GM20431 (cell line): ENCODE results near the gene TNRC18.

Experiments used
- in situ Hi-C: fragments of 300-500 bp; cut with MseI, MboI; formaldehyde crosslinking; loops from one replicate; pipeline ENCODE4 v1.15.0; 2020; ENCODE audit warnings: low sequenced_read_pairs; ENCODE audit not compliant: unreplicated experiment

TNRC18 gene

DNA sequence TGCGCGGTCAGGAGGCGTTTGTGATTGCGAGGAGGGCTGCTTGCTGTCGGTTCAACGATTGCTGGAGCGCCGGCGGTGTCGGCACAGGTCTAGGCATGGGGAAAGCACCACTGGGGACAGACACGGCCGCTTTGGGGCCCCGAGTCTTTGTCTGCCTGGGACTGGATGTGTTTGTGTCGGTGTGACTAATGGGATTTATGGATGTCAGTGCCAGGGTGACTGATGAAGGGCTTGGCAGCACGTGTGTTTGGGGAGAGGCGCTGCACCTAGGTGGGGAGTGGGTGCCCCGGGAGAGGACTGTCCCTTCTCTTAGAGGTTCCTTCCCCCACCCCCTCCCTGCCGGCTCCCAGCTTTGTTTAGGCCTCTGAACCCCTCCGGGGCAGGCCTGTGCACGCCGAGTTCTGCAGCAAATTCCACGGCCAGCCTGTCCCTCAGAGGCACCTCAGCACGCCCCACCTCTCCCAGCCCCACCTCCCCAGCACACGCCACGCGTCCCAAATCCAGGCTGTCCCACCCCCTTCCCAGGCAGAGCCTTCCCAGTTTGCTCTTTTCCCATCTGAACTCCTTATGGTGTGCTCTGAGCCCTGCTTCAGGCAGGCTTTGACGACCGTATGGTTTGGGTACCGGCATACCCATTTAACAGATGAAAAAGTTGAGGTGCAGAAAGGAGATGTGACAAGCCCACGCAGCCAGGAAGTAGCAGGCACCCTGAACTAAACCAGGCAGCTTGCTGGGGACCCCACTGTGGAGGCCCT is 6.4 kb upstream of the TNRC18 start:
- in situ Hi-C loops, result no loop called here

GRCh38 chr7:5429253-5429856 is 5.7 kb upstream of the TNRC18 start:
- in situ Hi-C loops, result no loop called here

DNA sequence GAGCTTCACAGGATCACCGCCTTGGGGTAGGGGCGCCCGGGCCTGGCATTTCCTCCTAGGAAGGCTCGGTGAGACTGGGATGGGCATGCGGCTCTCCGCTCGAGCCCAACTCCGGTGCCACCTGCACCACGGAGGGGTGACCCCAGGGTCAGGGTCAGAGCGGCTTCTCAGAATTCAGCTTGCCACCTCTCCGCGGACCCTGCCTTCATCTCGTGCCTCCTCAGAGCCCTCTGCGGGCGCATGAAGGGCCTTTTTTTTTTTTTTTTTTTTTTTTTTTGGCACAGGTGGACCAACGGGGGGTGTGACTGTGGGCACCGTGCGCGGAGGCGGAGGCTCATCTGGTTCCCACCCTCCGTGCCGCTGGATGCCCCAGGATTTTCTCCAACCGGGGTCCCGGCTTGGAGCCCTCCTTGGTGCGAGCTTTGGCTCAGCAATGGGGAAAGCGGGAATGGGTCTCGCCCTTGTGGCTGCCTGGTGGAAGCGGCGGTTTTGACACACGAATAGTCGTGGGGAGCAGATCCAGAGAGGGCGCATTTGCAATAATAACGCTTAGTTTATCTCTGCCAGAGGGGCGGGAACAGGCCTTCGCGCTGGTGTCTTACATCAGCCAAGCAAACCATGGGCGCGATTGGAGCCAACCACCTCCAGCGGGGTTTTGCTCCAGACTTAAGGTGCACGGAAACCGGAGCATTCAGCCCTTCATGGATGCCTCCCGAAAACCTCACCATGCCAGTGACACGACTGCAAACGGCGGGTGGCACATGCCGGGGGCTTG is 5.0 kb upstream of the TNRC18 start:
- in situ Hi-C loops, result no loop called here

- in situ Hi-C loops, result no loop called here
Measured at GRCh38 chr7:5426226-5426475, 2.5 kb upstream of the TNRC18 start.

- in situ Hi-C loops, result no loop called here
Measured at GRCh38 chr7:5425507-5426225, 2.0 kb upstream of the TNRC18 start.

DNA sequence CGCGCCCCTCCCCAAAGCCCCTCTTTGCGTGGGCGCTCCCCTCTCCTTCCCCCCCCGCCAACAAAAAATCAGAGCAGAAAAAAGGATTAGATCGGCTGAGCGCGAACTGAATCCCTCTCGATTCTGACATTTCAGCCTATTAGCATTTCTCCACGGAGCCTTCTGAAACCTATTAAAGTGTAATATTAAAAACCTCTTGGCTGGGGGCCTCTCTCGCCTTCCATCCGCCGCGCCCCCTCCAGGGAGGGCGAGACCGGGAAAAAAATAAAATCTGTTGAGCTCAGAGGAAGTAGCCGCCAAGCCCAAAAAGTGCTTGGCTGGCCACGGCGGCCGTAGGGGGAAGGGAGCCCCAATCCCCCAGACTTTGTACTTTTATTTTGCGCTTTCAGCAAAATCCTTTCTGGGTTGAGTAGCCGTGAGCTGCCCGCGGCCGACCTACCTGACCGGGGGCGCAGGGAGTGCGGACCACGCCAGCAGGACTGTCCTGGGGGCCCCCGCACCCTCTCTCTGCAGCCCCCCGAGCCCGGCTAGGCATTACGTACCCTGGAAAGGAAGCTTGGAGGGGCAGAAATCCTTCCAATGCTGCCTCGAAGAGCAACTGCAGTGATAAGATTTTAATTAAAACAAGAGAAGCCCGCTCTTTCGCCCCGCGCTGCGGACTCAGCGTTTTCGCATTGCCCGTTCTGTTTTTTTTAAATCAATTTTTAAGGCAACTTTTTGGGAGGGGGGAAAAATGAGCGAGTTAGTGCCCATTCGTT is 1.3 kb upstream of the TNRC18 start:
- in situ Hi-C loops, result no loop called here

GRCh38 chr7:5423976-5424748 is 528 bp upstream of the TNRC18 start:
- in situ Hi-C loops, result no loop called here

DNA sequence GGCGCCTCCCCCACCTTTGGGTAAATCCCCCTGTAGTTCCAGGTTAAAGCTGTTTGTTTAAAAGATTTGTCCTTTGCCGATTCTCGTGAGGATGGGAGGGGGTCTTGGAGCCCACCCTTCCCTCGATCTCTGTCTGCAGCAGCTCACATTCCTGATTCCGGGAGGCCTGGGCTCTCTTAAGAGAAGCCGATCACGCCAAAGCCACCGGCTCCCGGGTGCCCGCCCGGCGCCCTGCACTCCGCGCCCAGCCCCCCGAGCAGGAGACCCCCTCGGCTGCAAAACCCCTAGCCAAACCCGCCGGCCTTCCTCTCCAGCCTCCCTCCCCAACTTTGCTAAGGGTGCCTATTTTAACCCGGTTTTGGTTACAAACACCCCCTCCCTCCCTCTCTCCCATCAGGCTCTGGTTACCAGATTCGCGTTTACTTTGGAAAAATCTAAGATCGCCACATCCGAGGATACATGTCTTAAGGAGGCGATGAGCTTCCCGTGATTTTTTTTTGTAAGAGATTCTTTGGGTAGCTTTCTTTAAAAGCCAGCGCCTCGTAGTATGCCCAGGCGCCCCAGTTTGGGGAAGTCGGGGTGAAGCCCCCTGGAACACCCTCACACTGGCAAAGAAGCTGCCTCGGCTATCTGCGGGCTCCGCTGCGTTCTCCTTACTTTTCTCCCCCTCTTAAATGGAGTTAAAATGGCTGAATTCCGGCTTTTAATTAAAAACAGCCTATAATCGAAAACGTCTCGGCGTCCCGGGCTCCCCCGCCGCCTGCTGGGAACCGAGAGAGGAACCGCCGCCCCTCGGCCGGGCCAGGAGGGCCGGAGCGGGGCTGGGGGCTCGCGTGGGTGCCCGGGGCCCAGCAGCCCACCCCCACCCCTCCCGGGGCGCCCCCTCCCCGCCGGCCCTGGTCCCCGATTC is 983 bp downstream of the TNRC18 start:
- in situ Hi-C loops, result no loop called here

- in situ Hi-C loops, result no loop called here
Measured at GRCh38 chr7:5421714-5422395, 1.8 kb downstream of the TNRC18 start.

GRCh38 chr7:5420881-5421713 is 2.5 kb downstream of the TNRC18 start:
- in situ Hi-C loops, result no loop called here

DNA sequence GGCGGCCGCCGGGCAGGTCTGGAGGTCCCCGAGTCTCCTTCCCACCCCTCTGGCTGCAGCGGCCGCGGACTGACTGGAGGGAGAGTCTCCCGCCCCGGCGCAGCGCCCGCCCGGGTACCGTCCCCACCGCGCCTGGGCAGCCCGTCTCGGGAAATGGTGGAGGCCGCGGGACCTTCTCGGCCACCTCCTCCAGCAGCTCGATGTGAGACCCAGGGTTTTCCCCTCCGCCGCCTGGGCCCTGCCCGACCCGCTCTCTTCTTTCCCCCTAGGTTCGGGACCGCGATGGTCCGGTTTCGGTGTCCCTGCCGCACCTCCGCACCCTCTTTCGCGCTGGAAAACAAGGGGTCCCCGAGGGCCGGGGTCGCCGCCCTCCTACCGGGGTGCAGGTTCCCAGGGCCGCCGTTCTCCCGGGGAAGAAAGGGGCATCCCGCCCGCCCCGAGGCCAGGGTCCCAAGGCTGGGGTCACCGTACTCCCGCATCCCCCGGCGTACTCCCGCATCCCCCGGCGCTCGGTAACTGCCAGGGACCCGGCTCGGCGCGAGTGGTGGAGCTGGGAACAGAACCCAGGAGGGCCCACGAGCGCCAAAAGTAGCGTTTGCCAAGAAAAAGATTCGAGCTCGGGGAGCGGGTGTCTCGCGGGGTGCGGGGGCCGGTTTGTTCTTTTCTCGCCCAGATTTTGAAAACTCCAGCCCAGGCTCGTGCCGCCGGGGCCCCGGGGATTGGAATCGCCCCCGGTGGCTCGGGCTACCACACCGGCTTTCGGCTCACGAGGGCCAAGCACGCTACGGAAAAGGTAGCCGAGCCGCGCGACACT is 3.4 kb downstream of the TNRC18 start:
- in situ Hi-C loops, result no loop called here

GRCh38 chr7:5419539-5420066 is 4.0 kb downstream of the TNRC18 start:
- in situ Hi-C loops, result no loop called here

DNA sequence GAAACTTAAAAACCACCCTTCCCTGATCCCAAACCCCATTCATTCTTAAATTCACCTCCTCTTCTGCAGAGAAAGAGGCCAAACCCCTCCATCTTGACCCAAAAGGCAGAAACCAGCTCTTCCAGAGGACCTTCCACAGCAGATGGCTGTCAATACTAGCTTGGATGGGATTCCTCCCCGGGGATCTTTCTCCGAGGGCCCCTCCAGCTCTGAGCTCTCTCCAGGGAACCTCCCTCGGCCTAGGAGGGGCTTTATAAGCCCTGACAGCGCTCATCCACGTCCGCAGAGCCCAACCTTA is 5.4 kb downstream of the TNRC18 start:
- in situ Hi-C loops, result no loop called here

GRCh38 chr7:5417106-5418071 is 6.2 kb downstream of the TNRC18 start:
- in situ Hi-C loops, result no loop called here

DNA sequence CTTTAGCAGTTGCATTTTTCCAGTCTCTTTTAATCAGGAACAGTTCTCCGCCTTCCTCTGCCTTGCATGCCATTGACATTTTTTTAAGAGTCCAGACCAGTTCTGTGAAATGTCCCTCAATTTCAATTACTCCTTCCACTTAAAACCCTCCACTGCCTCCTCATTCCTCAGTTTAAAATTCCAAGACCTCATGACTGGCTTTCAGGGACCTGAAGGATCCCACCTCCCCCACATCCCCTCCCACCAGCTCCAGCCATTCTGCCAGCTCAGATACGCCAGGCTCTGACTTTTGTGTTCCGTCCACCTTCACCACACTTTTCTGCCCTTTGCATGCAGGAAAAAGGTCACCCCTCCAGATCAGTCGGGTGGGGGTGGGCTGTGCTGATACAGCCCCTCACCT is 8.7 kb downstream of the TNRC18 start:
- in situ Hi-C loops, result no loop called here
